Mesothelial cell of epicardium (in vitro differentiated cells): ENCODE results near the gene MASP1. TPM values are rescaled to one million over a fixed set of nuclear protein-coding genes. Genes with fewer than 3 reads are reported as not detected.

ENCODE experiments used
- DNase-seq, 2 experiments: peaks; one replicate each; pipeline ENCODE4 v3.0.0; 2021; ENCODE audit warnings: low spot score in 2 of 2; ENCODE audit not compliant: unreplicated experiment in 2 of 2
- H3K27ac Mint-ChIP-seq: 2 replicates; pipeline ENCODE4 v1.8.0; 2021; ENCODE audit warnings: mixed read lengths
- H3K27me3 Mint-ChIP-seq: 2 replicates; pipeline ENCODE4 v1.8.0; 2021; ENCODE audit warnings: low read depth, mixed read lengths
- H3K36me3 Mint-ChIP-seq: 2 replicates; pipeline ENCODE4 v1.8.0; 2021; ENCODE audit warnings: mixed read lengths
- H3K4me1 Mint-ChIP-seq: 2 replicates; pipeline ENCODE4 v1.8.0; 2021; ENCODE audit warnings: mixed read lengths
- H3K4me3 Mint-ChIP-seq: 2 replicates; pipeline ENCODE4 v1.8.0; 2021; ENCODE audit warnings: mild to moderate bottlenecking, moderate library complexity, mixed read lengths
- H3K9me3 Mint-ChIP-seq: 2 replicates; pipeline ENCODE4 v1.8.0; 2021; ENCODE audit warnings: mixed read lengths
- total RNA-seq: library from RNA; stranded (reverse); gene quantifications from 3 replicates; pipeline ENCODE4 v1.2.1, GENCODE V29; 2021
- TF ChIP-seq, protein P1 (sequence below): fragments of 200-600 bp; sonication (generic); IDR thresholded peaks from one replicate; pipeline ENCODE4 v1.5.0; 2021; ENCODE audit warnings: antibody characterized with exemption; ENCODE audit not compliant: unreplicated experiment

Gene MASP1
- total RNA-seq, 1 donor from 2014 or later, result 2.4 TPM

DNA sequence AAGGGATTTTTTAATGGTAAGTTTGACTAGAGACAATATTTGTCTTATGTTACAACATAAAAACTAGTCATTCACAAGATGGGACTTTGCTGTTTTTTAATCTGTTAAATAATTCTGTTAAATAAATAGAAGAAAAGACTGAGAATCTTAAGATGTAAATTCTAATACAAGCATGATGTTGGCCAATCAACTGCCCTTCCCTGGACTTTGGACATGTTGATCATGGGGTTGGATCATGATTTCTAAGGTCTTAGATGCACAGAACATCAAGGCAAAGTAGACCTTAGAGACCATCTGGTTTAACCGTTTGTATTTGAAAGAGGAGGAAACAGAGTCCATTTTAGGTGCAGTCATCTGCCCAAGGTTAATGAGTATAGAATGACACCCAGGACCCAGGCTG, 10.9 kb downstream of the MASP1 start:
- Mint-ChIP-seq H3K4me1 (no peaks in the 10 kb centered on the region), H3K9me3 (no peaks in the 10 kb centered on the region), H3K27ac (no peak overlapping the region), H3K27me3 (no peaks in the 10 kb centered on the region), H3K4me3 (no peak overlapping the region), H3K36me3 (no peaks in the 10 kb centered on the region)
- no peak for DNase-seq
- TF ChIP-seq, protein P1, sequence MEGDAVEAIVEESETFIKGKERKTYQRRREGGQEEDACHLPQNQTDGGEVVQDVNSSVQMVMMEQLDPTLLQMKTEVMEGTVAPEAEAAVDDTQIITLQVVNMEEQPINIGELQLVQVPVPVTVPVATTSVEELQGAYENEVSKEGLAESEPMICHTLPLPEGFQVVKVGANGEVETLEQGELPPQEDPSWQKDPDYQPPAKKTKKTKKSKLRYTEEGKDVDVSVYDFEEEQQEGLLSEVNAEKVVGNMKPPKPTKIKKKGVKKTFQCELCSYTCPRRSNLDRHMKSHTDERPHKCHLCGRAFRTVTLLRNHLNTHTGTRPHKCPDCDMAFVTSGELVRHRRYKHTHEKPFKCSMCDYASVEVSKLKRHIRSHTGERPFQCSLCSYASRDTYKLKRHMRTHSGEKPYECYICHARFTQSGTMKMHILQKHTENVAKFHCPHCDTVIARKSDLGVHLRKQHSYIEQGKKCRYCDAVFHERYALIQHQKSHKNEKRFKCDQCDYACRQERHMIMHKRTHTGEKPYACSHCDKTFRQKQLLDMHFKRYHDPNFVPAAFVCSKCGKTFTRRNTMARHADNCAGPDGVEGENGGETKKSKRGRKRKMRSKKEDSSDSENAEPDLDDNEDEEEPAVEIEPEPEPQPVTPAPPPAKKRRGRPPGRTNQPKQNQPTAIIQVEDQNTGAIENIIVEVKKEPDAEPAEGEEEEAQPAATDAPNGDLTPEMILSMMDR, result no peak

- H3K4me1 Mint-ChIP-seq, result no peaks in the 10 kb centered on the region
- no peak overlapping the region for H3K27ac Mint-ChIP-seq
- DNase-seq, result no peak
- no peaks in the 10 kb centered on the region for H3K9me3 Mint-ChIP-seq
- H3K27me3 Mint-ChIP-seq, result no peaks in the 10 kb centered on the region
- no peak overlapping the region for H3K4me3 Mint-ChIP-seq
- TF ChIP-seq, protein P1, result no peak
- no peaks in the 10 kb centered on the region for H3K36me3 Mint-ChIP-seq
These were observed 14.4 kb downstream of the MASP1 start for GRCh38 chr3:187277129-187277462.

DNA sequence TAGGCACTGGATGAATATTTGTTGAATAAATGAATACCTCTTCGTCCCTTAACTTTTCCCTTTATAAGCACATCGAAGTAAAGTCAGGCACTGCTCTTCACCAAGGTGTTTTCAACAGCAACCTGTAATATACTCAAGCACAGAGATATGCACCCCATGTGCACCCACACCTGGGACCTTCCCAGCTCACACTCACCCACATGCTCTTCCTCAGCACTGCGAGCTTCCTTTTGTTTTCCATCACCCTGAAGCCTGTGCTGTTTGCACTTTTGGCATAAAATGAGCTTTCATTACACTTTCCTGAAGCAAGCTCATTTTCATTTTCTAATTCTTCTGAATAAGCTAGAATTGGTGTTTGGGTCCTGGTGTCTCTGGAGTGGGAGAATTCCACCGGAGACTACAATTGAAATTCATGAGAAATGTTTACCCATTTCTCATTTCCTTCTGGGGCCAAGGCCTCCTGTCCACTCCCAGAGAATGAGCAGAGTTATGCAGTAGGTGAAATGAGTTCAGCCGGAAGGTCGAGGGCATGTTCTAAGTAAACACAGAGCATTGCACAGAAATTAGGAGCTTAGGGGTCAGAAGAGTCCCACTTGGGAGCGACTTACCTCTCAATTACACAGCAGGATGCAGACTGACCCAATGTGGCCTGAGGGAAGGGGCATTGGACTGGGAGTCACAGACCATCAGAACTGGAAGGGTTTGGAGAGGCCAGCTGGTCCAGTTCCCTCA, 15.0 kb downstream of the MASP1 start:
- Mint-ChIP-seq H3K4me3 (no peak overlapping the region), H3K9me3 (no peaks in the 10 kb centered on the region), H3K27ac (no peak overlapping the region), H3K4me1 (no peaks in the 10 kb centered on the region), H3K27me3 (no peaks in the 10 kb centered on the region), H3K36me3 (no peaks in the 10 kb centered on the region)
- TF ChIP-seq, protein P1, result no peak
- DNase-seq, result no peak

DNA sequence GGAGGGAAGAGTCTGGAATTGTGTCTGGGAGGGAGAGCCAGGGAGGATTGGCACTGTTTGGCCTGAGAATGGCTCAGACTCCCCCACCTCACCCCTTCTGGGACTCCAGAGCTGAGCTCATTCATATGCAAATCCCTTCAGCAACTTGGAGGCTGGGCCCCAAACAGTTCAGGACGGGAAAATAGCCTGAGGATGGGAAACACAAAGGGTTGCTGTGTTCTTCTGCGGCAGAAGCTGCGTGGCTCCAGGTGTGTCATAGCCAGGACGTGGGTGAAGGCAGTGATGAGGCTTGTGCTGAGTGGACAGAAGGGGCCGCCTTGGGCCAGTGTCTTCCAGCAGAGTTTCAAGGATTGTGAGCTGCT, 16.6 kb downstream of the MASP1 start:
- H3K9me3 Mint-ChIP-seq, result peaks cover 7% of the 10 kb centered on the region
- DNase-seq, result no peak
- H3K36me3 Mint-ChIP-seq, result peaks cover 4% of the 10 kb centered on the region
- TF ChIP-seq, protein P1, result no peak
- no peaks in the 10 kb centered on the region for H3K4me1 Mint-ChIP-seq
- no peak overlapping the region for H3K4me3 Mint-ChIP-seq
- no peak overlapping the region for H3K27ac Mint-ChIP-seq
- H3K27me3 Mint-ChIP-seq, result no peaks in the 10 kb centered on the region

- Mint-ChIP-seq H3K27me3 (no peaks in the 10 kb centered on the region), H3K4me1 (no peaks in the 10 kb centered on the region), H3K36me3 (peaks cover 4% of the 10 kb centered on the region), H3K4me3 (no peak overlapping the region), H3K9me3 (peaks cover 12% of the 10 kb centered on the region), H3K27ac (no peak overlapping the region)
- DNase-seq, result no peak
- TF ChIP-seq, protein P1, result no peak
These were observed 17.1 kb downstream of the MASP1 start for GRCh38 chr3:187274315-187274976.
